H9 (cell line): ENCODE results near the gene ACACB. TPM values are rescaled to one million over a fixed set of nuclear protein-coding genes. Genes with fewer than 3 reads are reported as not detected.

Source experiments
- DNase-seq: peaks from one replicate; pipeline ENCODE4 v3.0.0-alpha.2; 2017
- H2AFZ ChIP-seq: one replicate; pipeline ENCODE4 v1.6.1; 2013; ENCODE audit warnings: mild to moderate bottlenecking, low read length, control low read depth, moderate library complexity
- H2AK5ac ChIP-seq: 2 replicates; pipeline ENCODE4 v1.6.1; 2013; ENCODE audit warnings: low read length, control low read depth, mixed read lengths; ENCODE audit not compliant: insufficient read length
- H2BK120ac ChIP-seq: one replicate; pipeline ENCODE4 v1.6.1; 2013; ENCODE audit warnings: low read depth, mild to moderate bottlenecking, low read length, control low read depth, inconsistent platforms; ENCODE audit not compliant: poor library complexity, severe bottlenecking
- H2BK12ac ChIP-seq: 2 replicates; pipeline ENCODE4 v1.6.1; 2013; ENCODE audit warnings: low read length, control low read depth, mixed read lengths, low read depth; ENCODE audit not compliant: insufficient read length
- H2BK15ac ChIP-seq: 2 replicates; pipeline ENCODE4 v1.6.1; 2013; ENCODE audit warnings: low read depth, low read length, control low read depth
- H2BK20ac ChIP-seq: one replicate; pipeline ENCODE4 v1.6.1; 2013; ENCODE audit warnings: low read depth, mild to moderate bottlenecking, low read length, control low read depth, inconsistent platforms; ENCODE audit not compliant: poor library complexity, severe bottlenecking
- H2BK5ac ChIP-seq: 2 replicates; pipeline ENCODE4 v1.6.1; 2013; ENCODE audit warnings: low read length, control low read depth, mixed read lengths; ENCODE audit not compliant: insufficient read length
- H3K14ac ChIP-seq: 2 replicates; pipeline ENCODE4 v1.6.1; 2013; ENCODE audit warnings: low read length, control low read depth; ENCODE audit not compliant: insufficient read depth
- H3K18ac ChIP-seq: 2 replicates; pipeline ENCODE4 v1.6.1; 2013; ENCODE audit warnings: low read depth, mild to moderate bottlenecking, mixed read lengths, low read length, control low read depth; ENCODE audit not compliant: insufficient read length
- H3K23ac ChIP-seq: 2 replicates; pipeline ENCODE4 v1.6.1; 2013; ENCODE audit warnings: low read length, control low read depth, mixed read lengths, low read depth; ENCODE audit not compliant: insufficient read length
- H3K23me2 ChIP-seq: 2 replicates; pipeline ENCODE4 v1.6.1; 2013; ENCODE audit warnings: low read depth, mild to moderate bottlenecking, mixed read lengths, low read length, control low read depth; ENCODE audit not compliant: insufficient read length, poor library complexity, severe bottlenecking
- H3K27ac ChIP-seq: 2 replicates; pipeline ENCODE4 v1.5.1; 2013; ENCODE audit warnings: low read length, control low read depth, mixed read lengths, low read depth; ENCODE audit not compliant: insufficient read length
- H3K27me3 ChIP-seq: 2 replicates; pipeline ENCODE4 v1.6.1; 2013; ENCODE audit warnings: low read length, control low read depth, inconsistent platforms; ENCODE audit not compliant: insufficient read depth
- H3K4ac ChIP-seq: 2 replicates; pipeline ENCODE4 v1.6.1; 2013; ENCODE audit warnings: low read depth, mild to moderate bottlenecking, control low read depth, inconsistent platforms, low read length, moderate library complexity
- H3K4me1 ChIP-seq: 2 replicates; pipeline ENCODE4 v1.6.1; 2013; ENCODE audit warnings: low read length, control low read depth, inconsistent platforms; ENCODE audit not compliant: insufficient read depth
- H3K4me2 ChIP-seq: 2 replicates; pipeline ENCODE4 v1.6.1; 2013; ENCODE audit warnings: low read length, control low read depth, mixed read lengths; ENCODE audit not compliant: insufficient read length, insufficient read depth
- H3K56ac ChIP-seq: 2 replicates; pipeline ENCODE4 v1.6.1; 2013; ENCODE audit warnings: low read depth, mild to moderate bottlenecking, mixed read lengths, low read length, control low read depth; ENCODE audit not compliant: insufficient read length
- H3K79me1 ChIP-seq: 2 replicates; pipeline ENCODE4 v1.6.1; 2013; ENCODE audit warnings: low read depth, mild to moderate bottlenecking, moderate library complexity, low read length, control low read depth, inconsistent platforms; ENCODE audit not compliant: insufficient read depth, poor library complexity, severe bottlenecking
- H3K79me2 ChIP-seq: 2 replicates; pipeline ENCODE4 v1.6.1; 2013; ENCODE audit warnings: low read length, control low read depth, inconsistent platforms; ENCODE audit not compliant: insufficient read depth
- H3K9ac ChIP-seq: 2 replicates; pipeline ENCODE4 v1.6.1; 2013; ENCODE audit warnings: low read length, control low read depth, mixed read lengths; ENCODE audit not compliant: insufficient read length; ENCODE audit errors: extremely low read depth
- H3K9me3 ChIP-seq: one replicate; pipeline ENCODE4 v1.6.1; 2013; ENCODE audit warnings: low read depth, low read length, inconsistent platforms; ENCODE audit not compliant: control insufficient read depth
- H3T11ph ChIP-seq: one replicate; pipeline ENCODE4 v1.6.1; 2013; ENCODE audit warnings: mild to moderate bottlenecking, low read length, control low read depth, inconsistent platforms
- H4K20me1 ChIP-seq: one replicate; pipeline ENCODE4 v1.6.1; 2013; ENCODE audit not compliant: control insufficient read depth, insufficient read length, insufficient read depth
- H4K5ac ChIP-seq: 2 replicates; pipeline ENCODE4 v1.6.1; 2013; ENCODE audit warnings: low read depth, mild to moderate bottlenecking, mixed read lengths, low read length, control low read depth; ENCODE audit not compliant: insufficient read length
- H4K8ac ChIP-seq: replicated peaks from 2 replicates; pipeline ENCODE4 v1.6.1; 2013; ENCODE audit warnings: low read length, control low read depth, mixed read lengths, low read depth; ENCODE audit not compliant: insufficient read length
- H4K91ac ChIP-seq: 2 replicates; pipeline ENCODE4 v1.6.1; 2013; ENCODE audit warnings: low read depth, mild to moderate bottlenecking, moderate library complexity, mixed read lengths, low read length, control low read depth; ENCODE audit not compliant: insufficient read length
- H3K27ac Mint-ChIP-seq, 3 experiments: 2 replicates in 2 of 3; 3 replicates in 1 of 3; pipeline ENCODE4 v1.8.0; 2020 to 2021; ENCODE audit warnings: mixed read lengths in 3 of 3, mild to moderate bottlenecking in 1 of 3, moderate library complexity in 1 of 3
- H3K27me3 Mint-ChIP-seq: 2 replicates; pipeline ENCODE4 v1.8.0; 2021; ENCODE audit warnings: low read depth, mild to moderate bottlenecking, moderate library complexity, mixed read lengths
- H3K36me3 Mint-ChIP-seq, 3 experiments: 2 replicates in 2 of 3; 3 replicates in 1 of 3; pipeline ENCODE4 v1.8.0; 2020 to 2021; ENCODE audit warnings: low read depth in 3 of 3, mixed read lengths in 3 of 3; ENCODE audit not compliant: insufficient read depth in 1 of 3
- H3K4me1 Mint-ChIP-seq, 2 experiments: 2 replicates each; pipeline ENCODE4 v1.8.0; 2020; ENCODE audit warnings: mixed read lengths in 2 of 2
- H3K4me3 Mint-ChIP-seq, 2 experiments: 2 replicates in 1 of 2; 3 replicates in 1 of 2; pipeline ENCODE4 v1.8.0; 2020 to 2021; ENCODE audit warnings: mild to moderate bottlenecking in 2 of 2, mixed read lengths in 2 of 2, moderate library complexity in 1 of 2
- H3K9me3 Mint-ChIP-seq, 2 experiments: 2 replicates in 1 of 2; 3 replicates in 1 of 2; pipeline ENCODE4 v1.8.0; 2020; ENCODE audit warnings: mild to moderate bottlenecking in 2 of 2, mixed read lengths in 2 of 2, moderate library complexity in 1 of 2
- WGBS: extraction: QIAGEN DNeasy Blood & Tissue Kit; methylation state at CpG from one replicate; pipeline ENCODE4 v1.1.7; 2013; ENCODE audit warnings: missing lambda C conversion rate, low lambda C conversion rate, mixed read lengths; ENCODE audit not compliant: insufficient read length; ENCODE audit errors: extremely low coverage; 5-methylcytosine and 5-hydroxymethylcytosine counted together
- total RNA-seq: library from RNA; stranded (reverse); gene quantifications from 2 replicates; pipeline ENCODE4 v1.2.1, GENCODE V29; 2021
- TF ChIP-seq, protein P1 (sequence below): fragments of 200-600 bp; sonication (generic); conservative IDR thresholded peaks from 3 replicates; pipeline ENCODE4 v1.8.0; 2021; ENCODE audit warnings: antibody characterized with exemption, mild to moderate bottlenecking

The ACACB gene
- total RNA-seq, 1 experiment from 2014 or later: 14.2 TPM

DNA sequence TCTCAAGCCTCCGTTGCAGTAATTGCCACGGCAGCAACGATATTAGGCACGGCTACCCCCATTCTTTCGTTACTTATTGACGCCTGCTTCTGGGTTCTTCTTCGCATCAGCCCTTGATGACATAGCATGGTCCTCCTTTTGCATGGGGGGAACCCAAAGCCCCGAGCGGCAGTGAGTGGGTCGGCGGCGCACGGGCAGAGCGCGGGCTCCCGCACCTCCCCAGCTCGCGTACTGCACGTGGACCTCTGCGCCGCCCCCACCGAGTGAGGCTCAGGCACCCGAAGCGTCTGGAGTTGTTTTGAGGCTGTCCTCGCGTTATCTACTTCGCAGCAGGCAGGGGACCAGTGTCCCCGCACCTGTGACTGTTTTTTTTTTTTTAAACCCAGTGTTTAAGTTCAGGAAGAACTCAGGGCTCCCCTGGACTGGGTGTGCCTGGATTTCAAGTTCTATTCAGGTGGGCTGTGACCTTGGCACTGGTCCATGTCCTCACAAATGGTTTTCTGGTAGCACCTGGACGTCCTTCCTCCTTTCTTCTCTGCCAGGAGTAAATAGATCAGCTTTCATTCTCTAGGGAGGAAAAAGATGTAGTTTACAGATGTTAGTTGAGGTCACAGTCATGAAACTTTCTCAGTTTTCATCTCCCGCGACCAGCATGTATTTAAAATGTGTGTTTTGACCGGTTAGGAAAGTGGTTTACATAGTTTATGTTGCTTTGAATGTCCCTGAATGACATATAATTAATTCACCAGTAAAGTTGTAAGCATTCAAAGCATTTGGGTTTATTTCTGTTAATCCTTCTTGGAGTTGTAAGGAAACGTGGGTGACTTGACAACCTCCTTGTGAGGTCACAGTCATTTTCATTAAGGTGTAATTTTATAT, 194.1 kb downstream of the ACACB start:
- Histone ChIP-seq H2BK20ac (no peak overlapping the region), H3K4me2 (peak overlapping the region; percentile 62), H3K27ac (no peak overlapping the region), H4K20me1 (no peaks in the 10 kb centered on the region), H3K23ac (no peak overlapping the region), H3K4me1 (no peaks in the 10 kb centered on the region), H3K79me1 (no peaks in the 10 kb centered on the region), H4K8ac (no peak overlapping the region), H3K56ac (no peak overlapping the region), H3K23me2 (peaks cover 13% of the 10 kb centered on the region), H4K5ac (no peak overlapping the region), H2BK15ac (no peak overlapping the region), H3K9ac (no peak overlapping the region), H2BK5ac (no peak overlapping the region), H3K9me3 (no peaks in the 10 kb centered on the region), H2BK120ac (no peak overlapping the region), H3K79me2 (no peaks in the 10 kb centered on the region), H3T11ph (no peak overlapping the region), H3K14ac (no peak overlapping the region), H3K27me3 (peaks cover 32% of the 10 kb centered on the region), H2BK12ac (no peak overlapping the region), H4K91ac (no peak overlapping the region), H2AK5ac (no peak overlapping the region), H3K18ac (no peak overlapping the region), H3K4ac (no peak overlapping the region), H2AFZ (no peak overlapping the region)
- peak overlapping the region; percentile 63 to 83 for H3K4me3 Mint-ChIP-seq
- H3K27ac Mint-ChIP-seq: no peak overlapping the region
- H3K4me1 Mint-ChIP-seq: peaks cover 8 to 13% of the 10 kb centered on the region in 2 experiments; a peak in 3 of 4 replicates
- H3K27me3 Mint-ChIP-seq: peaks cover 80% of the 10 kb centered on the region
- no CpG with 5 or more reads among the region's 33 CpGs for WGBS
- no peaks in the 10 kb centered on the region for H3K9me3 Mint-ChIP-seq
- H3K36me3 Mint-ChIP-seq: no peaks in the 10 kb centered on the region; a peak in 1 of 7 replicates
- no peak for DNase-seq
- TF ChIP-seq, protein P1, sequence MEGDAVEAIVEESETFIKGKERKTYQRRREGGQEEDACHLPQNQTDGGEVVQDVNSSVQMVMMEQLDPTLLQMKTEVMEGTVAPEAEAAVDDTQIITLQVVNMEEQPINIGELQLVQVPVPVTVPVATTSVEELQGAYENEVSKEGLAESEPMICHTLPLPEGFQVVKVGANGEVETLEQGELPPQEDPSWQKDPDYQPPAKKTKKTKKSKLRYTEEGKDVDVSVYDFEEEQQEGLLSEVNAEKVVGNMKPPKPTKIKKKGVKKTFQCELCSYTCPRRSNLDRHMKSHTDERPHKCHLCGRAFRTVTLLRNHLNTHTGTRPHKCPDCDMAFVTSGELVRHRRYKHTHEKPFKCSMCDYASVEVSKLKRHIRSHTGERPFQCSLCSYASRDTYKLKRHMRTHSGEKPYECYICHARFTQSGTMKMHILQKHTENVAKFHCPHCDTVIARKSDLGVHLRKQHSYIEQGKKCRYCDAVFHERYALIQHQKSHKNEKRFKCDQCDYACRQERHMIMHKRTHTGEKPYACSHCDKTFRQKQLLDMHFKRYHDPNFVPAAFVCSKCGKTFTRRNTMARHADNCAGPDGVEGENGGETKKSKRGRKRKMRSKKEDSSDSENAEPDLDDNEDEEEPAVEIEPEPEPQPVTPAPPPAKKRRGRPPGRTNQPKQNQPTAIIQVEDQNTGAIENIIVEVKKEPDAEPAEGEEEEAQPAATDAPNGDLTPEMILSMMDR: no peak

Other genes starting within 250 kb of the ACACB start
- gene DAO, start 236.5 kb upstream of the ACACB start, total RNA-seq: not detected in 2 replicates
- gene SVOP, start 95.5 kb upstream of the ACACB start, total RNA-seq: 0.11 and 0.15 TPM in 2 replicates
- 6.3 and 7.8 TPM in 2 replicates for gene USP30, start 64.0 kb upstream of the ACACB start, total RNA-seq
- 23.7 and 24.4 TPM in 2 replicates for gene ALKBH2, start 23.1 kb upstream of the ACACB start, total RNA-seq
- 188 and 195 TPM in 2 replicates for gene UNG, start 19.0 kb upstream of the ACACB start, total RNA-seq
- gene FOXN4, start 192.7 kb downstream of the ACACB start, total RNA-seq: 0.29 and 0.39 TPM in 2 replicates
- gene MYO1H, start 231.3 kb downstream of the ACACB start, total RNA-seq: 0.11 and 0.26 TPM in 2 replicates